ENCODE results near the gene GART. TPM values are rescaled to one million over a fixed set of nuclear protein-coding genes. Genes with fewer than 3 reads are reported as not detected.

The GART gene
- total RNA-seq, 2 donors from 2014 or later, result 40.0 to 44.8 TPM

GRCh38 chr21:33566514-33566913, 24.6 kb upstream of the GART start:
- peaks cover 16% of the 10 kb centered on the region for H3K4me1 Mint-ChIP-seq
- peak overlapping the region; percentile 65 for H3K27ac Mint-ChIP-seq
- no peaks in the 10 kb centered on the region for H3K27me3 Mint-ChIP-seq
- DNase-seq, result no peak
- H3K36me3 Mint-ChIP-seq (ENCODE audit: low read depth), result peaks cover 5% of the 10 kb centered on the region
- no peak for ATAC-seq
- H3K4me3 Mint-ChIP-seq, result no peak overlapping the region
- H3K9me3 ChIP-seq (ENCODE audit: control insufficient read depth, low read length, poor library complexity, severe bottlenecking), result no peaks in the 10 kb centered on the region

GRCh38 chr21:33562389-33562788, 20.5 kb upstream of the GART start:
- DNase-seq (no peak), ATAC-seq (no peak)
- H3K9me3 ChIP-seq (ENCODE audit: control insufficient read depth, low read length, poor library complexity, severe bottlenecking), result no peaks in the 10 kb centered on the region
- H3K4me3 Mint-ChIP-seq, result no peak overlapping the region
- H3K27ac Mint-ChIP-seq, result peak overlapping the region; percentile 19
- H3K36me3 Mint-ChIP-seq (ENCODE audit: low read depth), result peaks cover 8% of the 10 kb centered on the region
- no peaks in the 10 kb centered on the region for H3K27me3 Mint-ChIP-seq
- peaks cover 21% of the 10 kb centered on the region for H3K4me1 Mint-ChIP-seq

- H3K9me3 ChIP-seq (ENCODE audit: control insufficient read depth, low read length, poor library complexity, severe bottlenecking), result no peaks in the 10 kb centered on the region
- Mint-ChIP-seq H3K27ac (peak overlapping the region; percentile 84), H3K4me3 (no peak overlapping the region), H3K36me3 (ENCODE audit: low read depth) (peaks cover 8% of the 10 kb centered on the region), H3K27me3 (no peaks in the 10 kb centered on the region), H3K4me1 (peaks cover 23% of the 10 kb centered on the region)
- DNase-seq (no peak), ATAC-seq (no peak)
Observed at GRCh38 chr21:33561373-33561772, 19.5 kb upstream of the GART start.

GRCh38 chr21:33560965-33561364, 19.0 kb upstream of the GART start:
- H3K4me3 Mint-ChIP-seq, result no peak overlapping the region
- peaks cover 27% of the 10 kb centered on the region for H3K4me1 Mint-ChIP-seq
- no peaks in the 10 kb centered on the region for H3K9me3 ChIP-seq (ENCODE audit: control insufficient read depth, low read length, poor library complexity, severe bottlenecking)
- peak overlapping the region; percentile 84 for H3K27ac Mint-ChIP-seq
- ATAC-seq (no peak), DNase-seq (no peak)
- H3K36me3 Mint-ChIP-seq (ENCODE audit: low read depth), result peaks cover 10% of the 10 kb centered on the region
- H3K27me3 Mint-ChIP-seq, result no peaks in the 10 kb centered on the region

GRCh38 chr21:33559813-33560212, 17.9 kb upstream of the GART start:
- peaks cover 10% of the 10 kb centered on the region for H3K36me3 Mint-ChIP-seq (ENCODE audit: low read depth)
- ATAC-seq (no peak), DNase-seq (no peak)
- H3K4me1 Mint-ChIP-seq, result peaks cover 32% of the 10 kb centered on the region
- no peaks in the 10 kb centered on the region for H3K9me3 ChIP-seq (ENCODE audit: control insufficient read depth, low read length, poor library complexity, severe bottlenecking)
- H3K27me3 Mint-ChIP-seq, result no peaks in the 10 kb centered on the region
- H3K27ac Mint-ChIP-seq, result no peak overlapping the region
- no peak overlapping the region for H3K4me3 Mint-ChIP-seq

GRCh38 chr21:33558777-33559421, 17.0 kb upstream of the GART start:
- no peaks in the 10 kb centered on the region for H3K9me3 ChIP-seq (ENCODE audit: control insufficient read depth, low read length, poor library complexity, severe bottlenecking)
- no peak for ATAC-seq
- Mint-ChIP-seq H3K4me1 (peaks cover 39% of the 10 kb centered on the region), H3K4me3 (peak overlapping the region; percentile 7), H3K27me3 (no peaks in the 10 kb centered on the region), H3K27ac (peak overlapping the region; percentile 51), H3K36me3 (ENCODE audit: low read depth) (peaks cover 15% of the 10 kb centered on the region)
- DNase-seq, result no peak

GRCh38 chr21:33557447-33557846, 15.5 kb upstream of the GART start:
- H3K9me3 ChIP-seq (ENCODE audit: control insufficient read depth, low read length, poor library complexity, severe bottlenecking), result no peaks in the 10 kb centered on the region
- no peak for DNase-seq
- Mint-ChIP-seq H3K27me3 (no peaks in the 10 kb centered on the region), H3K36me3 (ENCODE audit: low read depth) (peaks cover 13% of the 10 kb centered on the region), H3K4me1 (peaks cover 34% of the 10 kb centered on the region), H3K27ac (no peak overlapping the region), H3K4me3 (no peak overlapping the region)
- no peak for ATAC-seq

GRCh38 chr21:33554982-33555344, 13.0 kb upstream of the GART start:
- DNase-seq, result no peak
- Mint-ChIP-seq H3K36me3 (ENCODE audit: low read depth) (peaks cover 11% of the 10 kb centered on the region), H3K27ac (peak overlapping the region; percentile 83), H3K4me1 (peaks cover 25% of the 10 kb centered on the region), H3K4me3 (no peak overlapping the region), H3K27me3 (no peaks in the 10 kb centered on the region)
- H3K9me3 ChIP-seq (ENCODE audit: control insufficient read depth, low read length, poor library complexity, severe bottlenecking), result no peaks in the 10 kb centered on the region
- no peak for ATAC-seq

- Mint-ChIP-seq H3K4me1 (peaks cover 30% of the 10 kb centered on the region), H3K4me3 (peak overlapping the region; percentile 55), H3K27ac (peak overlapping the region; percentile 83), H3K36me3 (ENCODE audit: low read depth) (peaks cover 11% of the 10 kb centered on the region), H3K27me3 (no peaks in the 10 kb centered on the region)
- no peaks in the 10 kb centered on the region for H3K9me3 ChIP-seq (ENCODE audit: control insufficient read depth, low read length, poor library complexity, severe bottlenecking)
- DNase-seq (no peak), ATAC-seq (no peak)
Observed at GRCh38 chr21:33554236-33554981, 12.5 kb upstream of the GART start.

GRCh38 chr21:33552999-33553598, 11.2 kb upstream of the GART start:
- Mint-ChIP-seq H3K4me1 (peaks cover 30% of the 10 kb centered on the region), H3K36me3 (ENCODE audit: low read depth) (peaks cover 10% of the 10 kb centered on the region), H3K4me3 (peak overlapping the region; percentile 41), H3K27ac (peak overlapping the region; percentile 64), H3K27me3 (no peaks in the 10 kb centered on the region)
- DNase-seq (no peak), ATAC-seq (peak; percentile 13)
- H3K9me3 ChIP-seq (ENCODE audit: control insufficient read depth, low read length, poor library complexity, severe bottlenecking), result no peaks in the 10 kb centered on the region

- H3K4me1 Mint-ChIP-seq, result peaks cover 30% of the 10 kb centered on the region
- ATAC-seq, result peak; percentile 15
Observed at GRCh38 chr21:33552093-33552998, 10.4 kb upstream of the GART start.

GRCh38 chr21:33551664-33552063, 9.7 kb upstream of the GART start:
- peaks cover 10% of the 10 kb centered on the region for H3K36me3 Mint-ChIP-seq (ENCODE audit: low read depth)
- no peaks in the 10 kb centered on the region for H3K9me3 ChIP-seq (ENCODE audit: control insufficient read depth, low read length, poor library complexity, severe bottlenecking)
- no peaks in the 10 kb centered on the region for H3K27me3 Mint-ChIP-seq
- ATAC-seq, result no peak
- H3K4me3 Mint-ChIP-seq, result no peak overlapping the region
- no peak for DNase-seq
- peaks cover 29% of the 10 kb centered on the region for H3K4me1 Mint-ChIP-seq
- H3K27ac Mint-ChIP-seq, result no peak overlapping the region

More at GRCh38 chr21:33552093-33552998, 10.4 kb upstream of the GART start:
- Mint-ChIP-seq H3K27me3 (no peaks in the 10 kb centered on the region), H3K36me3 (ENCODE audit: low read depth) (peaks cover 10% of the 10 kb centered on the region), H3K27ac (peak overlapping the region; percentile 64), H3K4me3 (peak overlapping the region; percentile 31)
- no peak for DNase-seq
- H3K9me3 ChIP-seq (ENCODE audit: control insufficient read depth, low read length, poor library complexity, severe bottlenecking), result no peaks in the 10 kb centered on the region

Data from T-helper 17 cell (primary cell).